ENCODE data around the gene C5orf58.

- TF ChIP-seq POLR2A (IDR thresholded peaks at IDR 0.05) = no peak
- TF ChIP-seq, protein P1, sequence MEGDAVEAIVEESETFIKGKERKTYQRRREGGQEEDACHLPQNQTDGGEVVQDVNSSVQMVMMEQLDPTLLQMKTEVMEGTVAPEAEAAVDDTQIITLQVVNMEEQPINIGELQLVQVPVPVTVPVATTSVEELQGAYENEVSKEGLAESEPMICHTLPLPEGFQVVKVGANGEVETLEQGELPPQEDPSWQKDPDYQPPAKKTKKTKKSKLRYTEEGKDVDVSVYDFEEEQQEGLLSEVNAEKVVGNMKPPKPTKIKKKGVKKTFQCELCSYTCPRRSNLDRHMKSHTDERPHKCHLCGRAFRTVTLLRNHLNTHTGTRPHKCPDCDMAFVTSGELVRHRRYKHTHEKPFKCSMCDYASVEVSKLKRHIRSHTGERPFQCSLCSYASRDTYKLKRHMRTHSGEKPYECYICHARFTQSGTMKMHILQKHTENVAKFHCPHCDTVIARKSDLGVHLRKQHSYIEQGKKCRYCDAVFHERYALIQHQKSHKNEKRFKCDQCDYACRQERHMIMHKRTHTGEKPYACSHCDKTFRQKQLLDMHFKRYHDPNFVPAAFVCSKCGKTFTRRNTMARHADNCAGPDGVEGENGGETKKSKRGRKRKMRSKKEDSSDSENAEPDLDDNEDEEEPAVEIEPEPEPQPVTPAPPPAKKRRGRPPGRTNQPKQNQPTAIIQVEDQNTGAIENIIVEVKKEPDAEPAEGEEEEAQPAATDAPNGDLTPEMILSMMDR (IDR thresholded peaks at IDR 0.05) = no peak
Observed at GRCh38 chr5:170287532-170287931, 54.7 kb downstream of the C5orf58 start.
